ENCODE results near the gene CEP72.

DNA sequence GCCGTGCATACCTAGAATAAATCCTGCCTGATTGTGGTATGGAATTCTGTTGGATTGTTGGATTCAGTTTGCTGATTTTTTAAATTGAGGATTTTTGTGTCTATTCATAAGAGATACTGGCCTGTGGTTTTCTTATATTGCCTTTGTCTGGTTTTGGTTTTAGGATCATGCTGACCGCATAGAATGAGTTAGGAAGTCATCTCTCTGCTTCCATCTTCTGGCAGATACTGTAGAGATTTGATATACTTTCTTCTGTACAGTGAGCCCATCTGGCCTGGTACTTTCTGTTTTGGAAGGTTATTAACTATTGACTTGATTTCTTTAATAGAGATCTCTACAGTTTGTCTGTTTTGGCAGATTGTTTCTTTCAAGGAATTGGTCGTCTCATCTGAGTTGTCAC is 14.7 kb downstream of the CEP72 start:
- TF ChIP-seq EZH2 (IDR thresholded peaks at IDR 0.05; ENCODE audit: borderline replicate concordance, insufficient read depth, low read depth, low read length, poor library complexity, severe bottlenecking) = no peak
- TF ChIP-seq, protein P1, sequence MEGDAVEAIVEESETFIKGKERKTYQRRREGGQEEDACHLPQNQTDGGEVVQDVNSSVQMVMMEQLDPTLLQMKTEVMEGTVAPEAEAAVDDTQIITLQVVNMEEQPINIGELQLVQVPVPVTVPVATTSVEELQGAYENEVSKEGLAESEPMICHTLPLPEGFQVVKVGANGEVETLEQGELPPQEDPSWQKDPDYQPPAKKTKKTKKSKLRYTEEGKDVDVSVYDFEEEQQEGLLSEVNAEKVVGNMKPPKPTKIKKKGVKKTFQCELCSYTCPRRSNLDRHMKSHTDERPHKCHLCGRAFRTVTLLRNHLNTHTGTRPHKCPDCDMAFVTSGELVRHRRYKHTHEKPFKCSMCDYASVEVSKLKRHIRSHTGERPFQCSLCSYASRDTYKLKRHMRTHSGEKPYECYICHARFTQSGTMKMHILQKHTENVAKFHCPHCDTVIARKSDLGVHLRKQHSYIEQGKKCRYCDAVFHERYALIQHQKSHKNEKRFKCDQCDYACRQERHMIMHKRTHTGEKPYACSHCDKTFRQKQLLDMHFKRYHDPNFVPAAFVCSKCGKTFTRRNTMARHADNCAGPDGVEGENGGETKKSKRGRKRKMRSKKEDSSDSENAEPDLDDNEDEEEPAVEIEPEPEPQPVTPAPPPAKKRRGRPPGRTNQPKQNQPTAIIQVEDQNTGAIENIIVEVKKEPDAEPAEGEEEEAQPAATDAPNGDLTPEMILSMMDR (IDR thresholded peaks at IDR 0.05) = no peak

All from B cell (primary cell).